ENCODE measurements around the gene PRKAR2B.
"Not testable (repeated sequence)": the region's sequence is repeated elsewhere in the genome, so short reads cannot be mapped to it uniquely, and the experiment has no call there.

PRKAR2B gene

GRCh38 chr7:107041097-107041496 is 3.4 kb upstream of the PRKAR2B start:
- peaks cover 36% of the 10 kb centered on the region for H3K27me3 ChIP-seq
- peaks cover 7 to 15% of the 10 kb centered on the region in 2 experiments for H3K4me1 ChIP-seq (ENCODE audit: control insufficient read depth in 1 of 2, insufficient read depth in 1 of 2, low read depth in 1 of 2, low read length in 1 of 2)
- H3K36me3 ChIP-seq = no peaks in the 10 kb centered on the region
- H3K4me3 ChIP-seq (ENCODE audit: low read depth in 1 of 2, low read length in 1 of 2) = no peak overlapping the region
- no peaks in the 10 kb centered on the region for H3K9me3 ChIP-seq
- TF ChIP-seq CTCF (IDR thresholded peaks at IDR 0.05) = no peak
- no peak overlapping the region for H3K27ac ChIP-seq

GRCh38 chr7:107041764-107042163 is 2.7 kb upstream of the PRKAR2B start:
- Histone ChIP-seq H3K4me1 (ENCODE audit: control insufficient read depth in 1 of 2, insufficient read depth in 1 of 2, low read depth in 1 of 2, low read length in 1 of 2) (peaks cover 7 to 15% of the 10 kb centered on the region in 2 experiments), H3K27me3 (peaks cover 42% of the 10 kb centered on the region)
- H3K27ac ChIP-seq; H3K36me3 ChIP-seq; H3K9me3 ChIP-seq; H3K4me3 ChIP-seq (ENCODE audit: low read depth in 1 of 2, low read length in 1 of 2): not testable (repeated sequence)

- H3K27me3 ChIP-seq = peaks cover 45% of the 10 kb centered on the region
- H3K4me3 ChIP-seq (ENCODE audit: low read depth in 1 of 2, low read length in 1 of 2); H3K9me3 ChIP-seq; H3K36me3 ChIP-seq; H3K27ac ChIP-seq: not testable (repeated sequence)
- peaks cover 7 to 15% of the 10 kb centered on the region in 2 experiments for H3K4me1 ChIP-seq (ENCODE audit: control insufficient read depth in 1 of 2, insufficient read depth in 1 of 2, low read depth in 1 of 2, low read length in 1 of 2)
Observed at GRCh38 chr7:107042326-107042910, 2.1 kb upstream of the PRKAR2B start.

- Histone ChIP-seq H3K4me3 (ENCODE audit: low read depth in 1 of 2, low read length in 1 of 2) (no peak overlapping the region), H3K36me3 (no peaks in the 10 kb centered on the region), H3K4me1 (ENCODE audit: control insufficient read depth in 1 of 2, insufficient read depth in 1 of 2, low read depth in 1 of 2, low read length in 1 of 2) (peaks cover 7 to 15% of the 10 kb centered on the region in 2 experiments), H3K27ac (no peak overlapping the region), H3K27me3 (peaks cover 45% of the 10 kb centered on the region), H3K9me3 (no peaks in the 10 kb centered on the region)
- TF ChIP-seq CTCF (IDR thresholded peaks at IDR 0.05) = no peak
Observed at GRCh38 chr7:107043491-107043890, 1.0 kb upstream of the PRKAR2B start.

- Histone ChIP-seq H3K9me3 (no peaks in the 10 kb centered on the region), H3K4me1 (ENCODE audit: control insufficient read depth in 1 of 2, insufficient read depth in 1 of 2, low read depth in 1 of 2, low read length in 1 of 2) (peaks cover 7 to 15% of the 10 kb centered on the region in 2 experiments), H3K36me3 (no peaks in the 10 kb centered on the region), H3K27me3 (peaks cover 45% of the 10 kb centered on the region), H3K4me3 (ENCODE audit: low read depth in 1 of 2, low read length in 1 of 2) (peak overlapping the region in 1 of 2 experiments; percentile 36), H3K27ac (no peak overlapping the region)
- TF ChIP-seq CTCF (IDR thresholded peaks at IDR 0.05) = no peak
Observed at GRCh38 chr7:107043921-107044346, 571 bp upstream of the PRKAR2B start.

- H3K36me3 ChIP-seq = no peaks in the 10 kb centered on the region
- no peaks in the 10 kb centered on the region for H3K9me3 ChIP-seq
- H3K4me1 ChIP-seq (ENCODE audit: control insufficient read depth in 1 of 2, insufficient read depth in 1 of 2, low read depth in 1 of 2, low read length in 1 of 2) = peaks cover 7 to 15% of the 10 kb centered on the region in 2 experiments
- peak overlapping the region in 1 of 2 experiments; percentile 49 for H3K4me3 ChIP-seq (ENCODE audit: low read depth in 1 of 2, low read length in 1 of 2)
- H3K27ac ChIP-seq = no peak overlapping the region
- peaks cover 45% of the 10 kb centered on the region for H3K27me3 ChIP-seq
- no peak for TF ChIP-seq CTCF (IDR thresholded peaks at IDR 0.05)
Observed at GRCh38 chr7:107045195-107045960, 873 bp downstream of the PRKAR2B start.

All from neutrophil (primary cell).